Measurements from ENCODE around the gene SDHB. TPM values are rescaled to one million over a fixed set of nuclear protein-coding genes. Genes with fewer than 3 reads are reported as not detected.

Gene SDHB
- total RNA-seq, 1 donor: 50.4 TPM

DNA sequence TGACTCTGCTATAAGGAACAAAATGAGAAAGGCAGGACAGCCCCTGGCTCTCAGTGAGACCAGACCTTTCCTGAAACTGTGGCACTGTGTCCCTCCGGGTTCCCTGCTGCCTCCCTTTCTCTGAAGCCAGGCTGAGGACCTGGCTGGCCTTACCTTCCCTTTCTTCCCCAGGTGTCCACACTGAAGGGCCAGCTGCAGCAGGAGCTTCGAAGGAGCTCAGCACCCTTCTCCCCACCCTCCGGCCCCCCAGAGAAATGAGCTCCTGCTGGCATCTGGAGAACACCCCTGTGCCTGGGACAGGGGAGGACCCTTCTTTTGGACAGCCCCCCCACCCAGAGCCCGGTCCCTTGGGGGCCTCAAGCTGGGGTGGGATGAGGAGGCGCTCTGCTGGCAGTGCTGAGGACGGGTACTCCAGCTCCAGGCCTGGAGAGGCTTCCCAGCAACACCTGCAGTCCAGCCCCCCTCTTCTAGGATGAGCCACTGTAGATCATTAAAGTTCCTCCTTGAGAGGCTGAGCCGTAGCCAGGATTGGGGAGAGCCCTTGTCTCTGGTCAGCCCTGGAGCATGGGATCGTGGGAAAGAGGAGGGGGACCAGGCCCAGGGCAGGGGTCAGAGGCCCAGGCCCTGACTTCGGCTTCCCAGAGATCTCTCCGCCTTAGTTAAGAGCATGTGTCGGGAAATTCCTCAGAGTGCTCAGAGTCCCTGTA lies 81.5 kb downstream of the SDHB start:
- DNase-seq (ENCODE audit: low read depth in 2 of 3, low spot score in 2 of 3): no peak

DNA sequence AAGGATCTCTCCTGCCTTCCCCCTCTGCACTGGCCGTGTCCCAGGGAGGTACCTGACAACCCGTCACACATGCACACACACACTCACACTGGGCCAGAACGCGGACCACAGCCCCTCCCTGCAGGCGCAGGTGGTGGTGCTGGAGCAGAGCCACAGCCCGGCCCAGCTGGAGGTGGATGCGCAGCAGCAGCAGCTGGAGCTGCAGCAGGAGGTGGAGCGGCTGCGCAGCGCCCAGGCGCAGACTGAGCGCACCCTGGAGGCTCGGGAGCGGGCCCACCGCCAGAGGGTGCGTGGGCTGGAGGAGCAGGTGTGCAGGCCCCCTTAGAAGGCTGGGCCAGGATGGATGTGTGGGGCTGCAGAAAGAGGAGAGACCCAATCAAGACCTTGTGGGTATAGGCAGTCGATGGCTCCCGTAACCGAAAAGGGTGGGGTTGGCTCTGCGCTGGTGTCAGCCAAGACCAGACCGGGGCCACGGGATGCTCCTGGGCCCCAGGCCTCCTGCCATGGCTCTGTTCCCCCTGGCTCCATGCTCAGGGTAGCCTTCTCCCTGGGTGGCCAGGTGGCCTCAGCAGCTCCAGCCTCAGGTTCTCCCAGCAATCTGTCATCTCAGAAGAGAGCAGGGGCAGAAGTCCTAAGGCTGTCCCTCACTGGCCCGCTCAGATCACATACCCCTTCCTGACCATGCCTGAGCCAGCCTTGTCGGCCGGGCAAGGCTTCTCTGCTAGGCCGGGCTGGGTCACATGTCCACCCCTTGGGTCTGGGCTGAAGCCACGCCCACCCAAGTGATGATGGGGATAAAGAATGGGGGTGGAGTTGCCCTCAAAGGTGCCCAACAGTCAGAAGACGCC lies 82.3 kb downstream of the SDHB start:
- no peak for DNase-seq (ENCODE audit: low read depth in 2 of 3, low spot score in 2 of 3)

DNA sequence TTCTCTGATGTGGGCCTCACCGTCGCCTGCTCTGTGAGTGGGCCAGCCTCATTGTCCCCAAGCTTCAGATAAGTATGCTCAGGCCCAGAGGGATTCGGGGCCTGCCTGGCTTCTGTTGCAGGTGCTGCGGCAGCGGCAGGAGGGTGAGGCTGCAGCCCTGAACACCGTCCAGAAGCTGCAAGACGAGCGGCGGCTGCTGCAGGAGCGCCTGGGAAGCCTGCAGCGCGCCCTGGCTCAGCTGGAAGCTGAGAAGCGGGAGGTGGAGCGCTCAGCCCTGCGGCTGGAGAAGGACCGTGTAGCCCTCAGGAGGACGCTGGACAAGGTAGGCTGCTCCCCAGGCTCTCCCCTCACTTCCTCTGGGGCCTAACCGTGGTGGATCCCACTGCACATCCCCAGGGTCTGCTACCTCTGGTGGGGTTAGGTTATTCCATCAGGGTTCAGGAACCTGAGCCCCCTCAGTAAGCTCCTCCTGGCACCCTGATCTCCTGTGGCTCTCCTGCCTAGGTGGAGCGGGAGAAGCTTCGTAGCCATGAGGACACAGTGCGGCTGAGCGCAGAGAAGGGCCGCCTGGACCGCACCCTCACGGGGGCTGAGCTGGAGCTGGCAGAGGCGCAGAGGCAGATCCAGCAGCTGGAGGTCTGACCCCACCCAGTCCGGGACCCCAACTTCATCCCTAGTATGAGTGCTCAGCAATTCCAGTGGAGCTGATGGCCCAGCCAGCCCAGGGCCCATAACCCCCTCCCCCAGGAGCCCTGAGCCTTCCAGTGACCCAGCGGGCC lies 83.5 kb downstream of the SDHB start:
- no peak for DNase-seq (ENCODE audit: low read depth in 2 of 3, low spot score in 2 of 3)

- no peak for DNase-seq (ENCODE audit: low read depth in 2 of 3, low spot score in 2 of 3)
Observed at GRCh38 chr1:16969651-16970050, 84.2 kb downstream of the SDHB start.

GRCh38 chr1:16969057-16969611 lies 84.7 kb downstream of the SDHB start:
- DNase-seq (ENCODE audit: low read depth in 2 of 3, low spot score in 2 of 3): no peak

Other genes starting within 250 kb of the SDHB start
- under 0.01 TPM for gene RNU1-2, start 158.1 kb downstream of the SDHB start, total RNA-seq
- 30.2 TPM for gene CROCC, start 132.1 kb downstream of the SDHB start, total RNA-seq
- gene MFAP2, start 73.4 kb downstream of the SDHB start, total RNA-seq: 8.1 TPM
- 63.3 TPM for gene ATP13A2, start 42.1 kb downstream of the SDHB start, total RNA-seq
- 0.81 TPM for gene PADI2, start 65.4 kb upstream of the SDHB start, total RNA-seq
- gene PADI1, start 151.1 kb upstream of the SDHB start, total RNA-seq: not detected
- gene PADI3, start 195.1 kb upstream of the SDHB start, total RNA-seq: 6.2 TPM